Testis (tissue), 3 donors: ENCODE data around the gene RUNX3. TPM values are rescaled to one million over a fixed set of nuclear protein-coding genes. Genes with fewer than 3 reads are reported as not detected.

Experiments
- DNase-seq: peaks from one replicate; pipeline ENCODE4 v3.0.0-alpha.2; 2019
- H3K27ac ChIP-seq, 2 donors: fragments of 200-600 bp; sonication (generic); one replicate each; pipeline ENCODE4 v1.5.1; 2019
- H3K27me3 ChIP-seq: fragments of 200-600 bp; sonication (generic); one replicate; pipeline ENCODE4 v1.5.1; 2019
- H3K36me3 ChIP-seq: fragments of 200-600 bp; sonication (generic); one replicate; pipeline ENCODE4 v1.5.1; 2017; ENCODE audit warnings: low read depth; ENCODE audit errors: missing control alignments
- H3K4me1 ChIP-seq: fragments of 200-600 bp; sonication (generic); one replicate; pipeline ENCODE4 v1.5.1; 2019
- H3K4me3 ChIP-seq, 2 donors: fragments of 200-600 bp; sonication (generic); one replicate each; pipeline ENCODE4 v1.5.1; 2017 to 2019
- H3K9me3 ChIP-seq: fragments of 200-600 bp; sonication (generic); one replicate; pipeline ENCODE4 v1.5.1; 2017
- CTCF ChIP-seq, 3 experiments: fragments of 450-650 bp in 2 of 3; fragments of 200-600 bp in 1 of 3; sonication (generic) in 1 of 3; IDR thresholded peaks; one replicate each; pipeline ENCODE4 v1.5.1; 2016 to 2019; ENCODE audit warnings: antibody characterized with exemption in 3 of 3, mild to moderate bottlenecking in 2 of 3, moderate library complexity in 1 of 3
- POLR2A ChIP-seq: fragments of 450-650 bp; IDR thresholded peaks from one replicate; pipeline ENCODE4 v1.6.1; 2017; ENCODE audit warnings: antibody characterized with exemption, mild to moderate bottlenecking, moderate library complexity
- WGBS, 2 donors: methylation state at CpG; one replicate each; pipeline ENCODE4 v1.1.5; 2018; 5-methylcytosine and 5-hydroxymethylcytosine counted together
- intact Hi-C: fragments of 100-400 bp; cut with DNase I; formaldehyde crosslinking; loops from one replicate; pipeline ENCODE4 v1.15.1; 2023; ENCODE audit warnings: low total_unique reads
- polyA plus RNA-seq: library from polyadenylated mRNA; stranded (reverse); fragments of 350-450 nt; fragmentation: Illumina TruSeq; extraction: RNeasy Lipid Tissue Mini Kit (QIAGEN cat#74804); gene quantifications from one replicate; pipeline ENCODE4 v1.2.3, GENCODE V29; 2014; ENCODE audit warnings: low read depth, low replicate concordance; ENCODE audit not compliant: insufficient read depth
- total RNA-seq, 2 donors: library from RNA; depleted of rRNA; stranded (reverse); fragments of >200 nt; gene quantifications; one replicate each; pipeline ENCODE4 v1.2.3, GENCODE V29; 2016

Gene RUNX3
- total and polyA plus RNA-seq, 3 donors from 2014 or later: 5.1 to 6.4 (median 5.7) TPM

DNA sequence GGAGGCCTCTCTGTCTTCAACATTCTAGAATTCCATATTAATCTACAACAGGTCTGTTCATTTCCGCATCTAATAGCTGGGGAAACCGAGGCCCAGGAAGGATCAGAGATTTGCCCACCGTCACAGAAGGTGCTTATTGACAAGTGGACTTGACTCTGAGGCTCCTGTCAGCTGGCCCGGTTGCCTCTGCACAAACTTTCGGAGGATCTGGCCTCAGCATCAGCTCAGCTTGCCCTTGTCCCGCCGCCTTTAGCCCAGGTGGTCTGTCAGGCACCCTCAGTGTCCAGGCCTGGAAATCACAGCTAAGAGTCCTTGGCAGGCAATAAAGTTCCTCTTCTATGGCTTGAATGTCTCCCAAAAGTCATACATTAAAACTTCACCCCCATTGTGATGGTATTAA lies 8.2 kb upstream of the RUNX3 start:
- Histone ChIP-seq H3K36me3 (no peaks in the 10 kb centered on the region), H3K27ac (no peak overlapping the region), H3K9me3 (no peaks in the 10 kb centered on the region), H3K27me3 (no peaks in the 10 kb centered on the region), H3K4me3 (no peak overlapping the region), H3K4me1 (no peaks in the 10 kb centered on the region)
- TF ChIP-seq CTCF (IDR thresholded peaks at IDR 0.05) (no peak), POLR2A (no peak)
- intact Hi-C loops: no loop called here
- WGBS, 2 donors: 97 to 98% methylated on average over 7 of the region's 7 CpGs
- no peak for DNase-seq

- 76 to 88% methylated on average over 9 to 11 of the region's 11 CpGs for WGBS, 2 donors
- H3K9me3 ChIP-seq: no peaks in the 10 kb centered on the region
- DNase-seq: no peak
- no peak overlapping the region for H3K4me3 ChIP-seq
- no peaks in the 10 kb centered on the region for H3K27me3 ChIP-seq
- no peak for TF ChIP-seq POLR2A
- no peak for TF ChIP-seq CTCF (IDR thresholded peaks at IDR 0.05)
- H3K36me3 ChIP-seq: no peaks in the 10 kb centered on the region
- peaks cover 1% of the 10 kb centered on the region for H3K4me1 ChIP-seq
- intact Hi-C loops: no loop called here
- no peak overlapping the region for H3K27ac ChIP-seq
These were observed 6.6 kb upstream of the RUNX3 start for GRCh38 chr1:24936684-24937083.

DNA sequence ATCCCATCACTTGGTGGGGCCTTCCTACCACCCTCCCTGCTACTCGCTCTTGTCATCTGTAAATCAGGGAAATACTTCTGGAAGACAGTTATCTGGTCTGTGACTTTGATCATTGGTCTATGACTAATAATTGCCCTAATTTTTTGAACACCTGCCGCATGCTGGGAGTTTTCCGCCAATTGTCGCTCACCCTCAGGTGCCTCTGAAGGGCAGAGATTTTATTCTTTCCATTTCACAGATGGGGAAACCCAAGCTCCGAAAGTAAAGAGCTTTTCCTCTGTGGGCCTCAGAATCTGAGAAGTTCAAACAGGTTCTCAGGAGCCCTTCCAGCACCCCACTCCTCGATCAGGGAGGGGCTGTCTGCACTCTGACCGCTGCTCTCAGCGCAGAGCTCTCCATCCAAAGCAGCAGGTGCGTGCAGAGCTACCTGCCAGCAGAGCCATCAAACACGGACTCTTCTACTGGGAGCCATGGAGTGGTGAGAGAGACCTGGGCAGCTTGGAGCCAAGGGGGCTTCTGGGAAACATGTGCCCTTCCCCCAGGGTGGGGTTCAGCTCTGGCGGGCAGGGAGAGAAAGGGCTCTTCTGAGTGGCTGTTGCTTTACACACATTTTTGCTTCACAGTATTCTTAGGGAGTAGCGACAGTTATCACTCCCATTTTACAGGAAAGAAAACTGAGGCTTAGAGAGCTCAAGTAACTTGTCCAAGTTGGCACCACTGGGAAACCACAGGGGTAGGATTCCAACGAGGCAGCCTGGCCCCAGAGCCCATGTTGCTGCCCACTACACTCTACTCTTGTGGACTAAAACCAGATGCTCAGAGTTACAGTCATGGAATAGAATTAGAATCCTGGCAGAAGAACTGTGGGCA lies 5.8 kb upstream of the RUNX3 start:
- H3K4me1 ChIP-seq: peaks cover 3% of the 10 kb centered on the region
- H3K27ac ChIP-seq: no peak overlapping the region
- no peaks in the 10 kb centered on the region for H3K27me3 ChIP-seq

GRCh38 chr1:24935196-24935526 lies 5.1 kb upstream of the RUNX3 start:
- Histone ChIP-seq H3K27ac (no peak overlapping the region), H3K27me3 (no peaks in the 10 kb centered on the region), H3K4me1 (peaks cover 3% of the 10 kb centered on the region), H3K9me3 (no peaks in the 10 kb centered on the region), H3K36me3 (no peaks in the 10 kb centered on the region), H3K4me3 (no peak overlapping the region)
- whole genome bisulfite sequencing, 2 donors: 50 to 55% methylated on average over 10 to 11 of the region's 11 CpGs
- intact Hi-C loops: no loop called here
- no peak for TF ChIP-seq POLR2A
- TF ChIP-seq CTCF (IDR thresholded peaks at IDR 0.05): no peak
- DNase-seq: no peak

More for the DNA sequence above, 5.8 kb upstream of the RUNX3 start:
- intact Hi-C loops: no loop called here
- TF ChIP-seq CTCF (IDR thresholded peaks at IDR 0.05) (no peak), POLR2A (no peak)
- 78 to 85% methylated on average over 13 of the region's 13 CpGs for WGBS, 2 donors
- no peak for DNase-seq
- Histone ChIP-seq H3K9me3 (no peaks in the 10 kb centered on the region), H3K36me3 (no peaks in the 10 kb centered on the region), H3K4me3 (no peak overlapping the region)
